Testis (tissue), 3 donors: ENCODE results near the gene CCL1. TPM values are rescaled to one million over a fixed set of nuclear protein-coding genes. Genes with fewer than 3 reads are reported as not detected.

Source experiments
- polyA plus RNA-seq: library from polyadenylated mRNA; stranded (reverse); fragments of 350-450 nt; fragmentation: Illumina TruSeq; extraction: RNeasy Lipid Tissue Mini Kit (QIAGEN cat#74804); gene quantifications from one replicate; pipeline ENCODE4 v1.2.3, GENCODE V29; 2014; ENCODE audit warnings: low read depth, low replicate concordance; ENCODE audit not compliant: insufficient read depth
- total RNA-seq, 2 donors: library from RNA; depleted of rRNA; stranded (reverse); fragments of >200 nt; gene quantifications; one replicate each; pipeline ENCODE4 v1.2.3, GENCODE V29; 2016

The CCL1 gene
- total and polyA plus RNA-seq, 3 donors from 2014 or later, result 1.5 TPM; not detected in 2

Other genes with a start within 250 kb of the CCL1 start
- 1 to 10 TPM; 1.0 to 4.4 TPM for gene CCL2, start 107.9 kb downstream of the CCL1 start, total RNA-seq
- gene CCL2, start 107.9 kb downstream of the CCL1 start, polyA plus RNA-seq, result 35.8 TPM
- gene CCL7, start 93.0 kb downstream of the CCL1 start, total RNA-seq, result not detected
- not detected for gene CCL7, start 93.0 kb downstream of the CCL1 start, polyA plus RNA-seq
- gene CCL11, start 77.5 kb downstream of the CCL1 start, total RNA-seq, result not detected
- gene CCL11, start 77.5 kb downstream of the CCL1 start, polyA plus RNA-seq, result not detected
- gene CCL8, start 43.8 kb downstream of the CCL1 start, total RNA-seq, result under 1 TPM; 0.39 to 0.56 TPM
- 5.0 TPM for gene CCL8, start 43.8 kb downstream of the CCL1 start, polyA plus RNA-seq
- not detected for gene CCL13, start 6.8 kb downstream of the CCL1 start, total RNA-seq
- 5.2 TPM for gene CCL13, start 6.8 kb downstream of the CCL1 start, polyA plus RNA-seq
- gene TMEM132E, start 216.3 kb upstream of the CCL1 start, total RNA-seq, result 1 to 10 TPM; 2.6 to 3.1 TPM
- gene TMEM132E, start 216.3 kb upstream of the CCL1 start, polyA plus RNA-seq, result 3.6 TPM